ENCODE results near the gene CHST8. TPM values are rescaled to one million over a fixed set of nuclear protein-coding genes. Genes with fewer than 3 reads are reported as not detected.

The CHST8 gene
- total and polyA plus RNA-seq, 4 donors = 0.05 to 0.07 TPM; not detected in 2

DNA sequence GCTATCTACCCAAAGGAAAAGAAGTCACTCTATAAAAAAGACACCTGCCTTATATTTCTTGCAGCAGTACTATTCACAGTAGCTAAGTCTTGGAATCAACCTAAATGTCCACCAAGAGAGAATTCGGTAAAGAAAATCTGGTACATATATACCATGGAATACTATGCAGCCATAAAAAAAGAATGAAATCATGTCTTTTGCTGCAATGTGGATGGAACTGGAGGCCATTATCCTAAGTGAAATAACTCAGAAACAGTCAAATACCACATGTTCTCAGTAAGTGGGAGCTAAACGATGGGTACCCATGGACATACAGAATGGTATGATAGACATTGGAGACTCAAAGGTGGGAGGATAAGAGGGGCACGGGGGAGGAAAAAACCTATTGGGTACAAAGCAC is 92.4 kb downstream of the CHST8 start:
- Histone ChIP-seq H3K4me1 (ENCODE audit: control insufficient read depth in 4 of 4, insufficient read depth in 4 of 4, low read length in 3 of 4) (no peaks in the 10 kb centered on the region), H3K27ac (ENCODE audit: low read depth in 1 of 2, low read length in 2 of 2) (no peak overlapping the region), H3K4me3 (ENCODE audit: low read depth in 1 of 3, low read length in 3 of 3) (no peak overlapping the region), H3K27me3 (ENCODE audit: control insufficient read depth in 4 of 4, insufficient read depth in 4 of 4, low read length in 3 of 4) (no peaks in the 10 kb centered on the region), H3K9me3 (ENCODE audit: control insufficient read depth in 4 of 4, low read length in 3 of 4) (no peaks in the 10 kb centered on the region), H3K36me3 (ENCODE audit: control insufficient read depth in 4 of 4, insufficient read depth in 3 of 4, low read depth in 1 of 4, low read length in 3 of 4) (no peaks in the 10 kb centered on the region), H3K9ac (ENCODE audit: low read depth in 1 of 2, low read length in 2 of 2) (no peak overlapping the region)
- no peak for TF ChIP-seq HNF4G (IDR thresholded peaks at IDR 0.05)
- TF ChIP-seq, protein P1, sequence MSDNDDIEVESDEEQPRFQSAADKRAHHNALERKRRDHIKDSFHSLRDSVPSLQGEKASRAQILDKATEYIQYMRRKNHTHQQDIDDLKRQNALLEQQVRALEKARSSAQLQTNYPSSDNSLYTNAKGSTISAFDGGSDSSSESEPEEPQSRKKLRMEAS (IDR thresholded peaks at IDR 0.05) = no peak
- no peak for TF ChIP-seq SP1 (IDR thresholded peaks at IDR 0.05)
- TF ChIP-seq, protein P2, sequence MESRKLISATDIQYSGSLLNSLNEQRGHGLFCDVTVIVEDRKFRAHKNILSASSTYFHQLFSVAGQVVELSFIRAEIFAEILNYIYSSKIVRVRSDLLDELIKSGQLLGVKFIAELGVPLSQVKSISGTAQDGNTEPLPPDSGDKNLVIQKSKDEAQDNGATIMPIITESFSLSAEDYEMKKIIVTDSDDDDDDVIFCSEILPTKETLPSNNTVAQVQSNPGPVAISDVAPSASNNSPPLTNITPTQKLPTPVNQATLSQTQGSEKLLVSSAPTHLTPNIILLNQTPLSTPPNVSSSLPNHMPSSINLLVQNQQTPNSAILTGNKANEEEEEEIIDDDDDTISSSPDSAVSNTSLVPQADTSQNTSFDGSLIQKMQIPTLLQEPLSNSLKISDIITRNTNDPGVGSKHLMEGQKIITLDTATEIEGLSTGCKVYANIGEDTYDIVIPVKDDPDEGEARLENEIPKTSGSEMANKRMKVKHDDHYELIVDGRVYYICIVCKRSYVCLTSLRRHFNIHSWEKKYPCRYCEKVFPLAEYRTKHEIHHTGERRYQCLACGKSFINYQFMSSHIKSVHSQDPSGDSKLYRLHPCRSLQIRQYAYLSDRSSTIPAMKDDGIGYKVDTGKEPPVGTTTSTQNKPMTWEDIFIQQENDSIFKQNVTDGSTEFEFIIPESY (IDR thresholded peaks at IDR 0.05) = no peak
- TF ChIP-seq JUND (IDR thresholded peaks at IDR 0.05) = no peak
- TF ChIP-seq RAD21 (IDR thresholded peaks at IDR 0.05) = no peak
- TF ChIP-seq RXRA (IDR thresholded peaks at IDR 0.05) = no peak
- TF ChIP-seq TAF1 (conservative IDR thresholded peaks at IDR 0.05) = no peak
- TF ChIP-seq NR2F2 (IDR thresholded peaks at IDR 0.05) = no peak
- TF ChIP-seq, protein P3, sequence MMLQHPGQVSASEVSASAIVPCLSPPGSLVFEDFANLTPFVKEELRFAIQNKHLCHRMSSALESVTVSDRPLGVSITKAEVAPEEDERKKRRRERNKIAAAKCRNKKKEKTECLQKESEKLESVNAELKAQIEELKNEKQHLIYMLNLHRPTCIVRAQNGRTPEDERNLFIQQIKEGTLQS (IDR thresholded peaks at IDR 0.05) = no peak
- TF ChIP-seq FOXA1 (IDR thresholded peaks at IDR 0.05) = no peak
- no peak for TF ChIP-seq EGR1 (IDR thresholded peaks at IDR 0.05; ENCODE audit: low read depth in 2 of 2)
- no peak for DNase-seq (ENCODE audit: low spot score)
- WGBS = 89% methylated on average over 3 of the region's 3 CpGs

DNA sequence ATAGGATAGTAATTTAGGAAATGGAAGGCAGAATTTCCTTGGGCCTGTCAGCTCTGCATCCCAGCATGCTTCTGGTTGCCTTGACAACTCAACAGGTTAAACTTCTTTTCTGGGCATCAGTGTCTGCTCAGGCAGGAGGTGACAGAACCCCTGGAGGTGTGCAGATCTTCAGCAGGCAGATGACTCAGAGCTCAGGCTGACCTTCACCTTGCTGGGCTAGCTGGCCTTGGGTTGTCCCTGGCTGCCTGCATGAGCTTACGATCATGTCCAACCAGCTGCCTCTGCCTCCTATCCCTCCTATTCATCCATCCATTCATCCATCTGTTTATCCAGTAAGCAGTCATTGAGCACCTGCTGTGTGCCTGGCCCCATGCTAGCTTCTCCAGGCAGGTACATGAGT is 93.7 kb downstream of the CHST8 start:
- 61% methylated on average over 1 of the region's 1 CpG for WGBS
- Histone ChIP-seq H3K27ac (ENCODE audit: low read depth in 1 of 2, low read length in 2 of 2) (no peak overlapping the region), H3K4me1 (ENCODE audit: control insufficient read depth in 4 of 4, insufficient read depth in 4 of 4, low read length in 3 of 4) (no peaks in the 10 kb centered on the region), H3K9me3 (ENCODE audit: control insufficient read depth in 4 of 4, low read length in 3 of 4) (no peaks in the 10 kb centered on the region), H3K27me3 (ENCODE audit: control insufficient read depth in 4 of 4, insufficient read depth in 4 of 4, low read length in 3 of 4) (peaks cover 0 to 3% (median 0%) of the 10 kb centered on the region in 4 donors), H3K4me3 (ENCODE audit: low read depth in 1 of 3, low read length in 3 of 3) (no peak overlapping the region), H3K36me3 (ENCODE audit: control insufficient read depth in 4 of 4, insufficient read depth in 3 of 4, low read depth in 1 of 4, low read length in 3 of 4) (no peaks in the 10 kb centered on the region), H3K9ac (ENCODE audit: low read depth in 1 of 2, low read length in 2 of 2) (no peak overlapping the region)
- DNase-seq (ENCODE audit: low spot score) = no peak
- no peak for TF ChIP-seq EGR1 (IDR thresholded peaks at IDR 0.05; ENCODE audit: low read depth in 2 of 2)
- TF ChIP-seq YY1 (IDR thresholded peaks at IDR 0.05) = no peak
- TF ChIP-seq, protein P1 (IDR thresholded peaks at IDR 0.05) = no peak
- TF ChIP-seq, protein P4, sequence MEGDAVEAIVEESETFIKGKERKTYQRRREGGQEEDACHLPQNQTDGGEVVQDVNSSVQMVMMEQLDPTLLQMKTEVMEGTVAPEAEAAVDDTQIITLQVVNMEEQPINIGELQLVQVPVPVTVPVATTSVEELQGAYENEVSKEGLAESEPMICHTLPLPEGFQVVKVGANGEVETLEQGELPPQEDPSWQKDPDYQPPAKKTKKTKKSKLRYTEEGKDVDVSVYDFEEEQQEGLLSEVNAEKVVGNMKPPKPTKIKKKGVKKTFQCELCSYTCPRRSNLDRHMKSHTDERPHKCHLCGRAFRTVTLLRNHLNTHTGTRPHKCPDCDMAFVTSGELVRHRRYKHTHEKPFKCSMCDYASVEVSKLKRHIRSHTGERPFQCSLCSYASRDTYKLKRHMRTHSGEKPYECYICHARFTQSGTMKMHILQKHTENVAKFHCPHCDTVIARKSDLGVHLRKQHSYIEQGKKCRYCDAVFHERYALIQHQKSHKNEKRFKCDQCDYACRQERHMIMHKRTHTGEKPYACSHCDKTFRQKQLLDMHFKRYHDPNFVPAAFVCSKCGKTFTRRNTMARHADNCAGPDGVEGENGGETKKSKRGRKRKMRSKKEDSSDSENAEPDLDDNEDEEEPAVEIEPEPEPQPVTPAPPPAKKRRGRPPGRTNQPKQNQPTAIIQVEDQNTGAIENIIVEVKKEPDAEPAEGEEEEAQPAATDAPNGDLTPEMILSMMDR (IDR thresholded peaks at IDR 0.05; ENCODE audit: low read depth, low read length, missing input control) = no peak
- no peak for TF ChIP-seq HNF4A (conservative IDR thresholded peaks at IDR 0.05)
- TF ChIP-seq, protein P3 (IDR thresholded peaks at IDR 0.05) = no peak
- TF ChIP-seq NR2F2 (IDR thresholded peaks at IDR 0.05) = no peak
- no peak for TF ChIP-seq FOXA1 (IDR thresholded peaks at IDR 0.05)
- no peak for TF ChIP-seq JUND (IDR thresholded peaks at IDR 0.05)
- no peak for TF ChIP-seq FOXA2 (IDR thresholded peaks at IDR 0.05)
- no peak for TF ChIP-seq RXRA (IDR thresholded peaks at IDR 0.05)
- TF ChIP-seq, protein P2 (IDR thresholded peaks at IDR 0.05) = no peak
- TF ChIP-seq RAD21 (IDR thresholded peaks at IDR 0.05) = no peak
- TF ChIP-seq GABPA (IDR thresholded peaks at IDR 0.05 in 1 of 2, conservative IDR thresholded peaks at IDR 0.05 in 1 of 2) = no peak
- TF ChIP-seq HNF4G (IDR thresholded peaks at IDR 0.05) = no peak
- no peak for TF ChIP-seq TAF1 (conservative IDR thresholded peaks at IDR 0.05)
- TF ChIP-seq SP1 (IDR thresholded peaks at IDR 0.05) = no peak
- TF ChIP-seq, protein P5, sequence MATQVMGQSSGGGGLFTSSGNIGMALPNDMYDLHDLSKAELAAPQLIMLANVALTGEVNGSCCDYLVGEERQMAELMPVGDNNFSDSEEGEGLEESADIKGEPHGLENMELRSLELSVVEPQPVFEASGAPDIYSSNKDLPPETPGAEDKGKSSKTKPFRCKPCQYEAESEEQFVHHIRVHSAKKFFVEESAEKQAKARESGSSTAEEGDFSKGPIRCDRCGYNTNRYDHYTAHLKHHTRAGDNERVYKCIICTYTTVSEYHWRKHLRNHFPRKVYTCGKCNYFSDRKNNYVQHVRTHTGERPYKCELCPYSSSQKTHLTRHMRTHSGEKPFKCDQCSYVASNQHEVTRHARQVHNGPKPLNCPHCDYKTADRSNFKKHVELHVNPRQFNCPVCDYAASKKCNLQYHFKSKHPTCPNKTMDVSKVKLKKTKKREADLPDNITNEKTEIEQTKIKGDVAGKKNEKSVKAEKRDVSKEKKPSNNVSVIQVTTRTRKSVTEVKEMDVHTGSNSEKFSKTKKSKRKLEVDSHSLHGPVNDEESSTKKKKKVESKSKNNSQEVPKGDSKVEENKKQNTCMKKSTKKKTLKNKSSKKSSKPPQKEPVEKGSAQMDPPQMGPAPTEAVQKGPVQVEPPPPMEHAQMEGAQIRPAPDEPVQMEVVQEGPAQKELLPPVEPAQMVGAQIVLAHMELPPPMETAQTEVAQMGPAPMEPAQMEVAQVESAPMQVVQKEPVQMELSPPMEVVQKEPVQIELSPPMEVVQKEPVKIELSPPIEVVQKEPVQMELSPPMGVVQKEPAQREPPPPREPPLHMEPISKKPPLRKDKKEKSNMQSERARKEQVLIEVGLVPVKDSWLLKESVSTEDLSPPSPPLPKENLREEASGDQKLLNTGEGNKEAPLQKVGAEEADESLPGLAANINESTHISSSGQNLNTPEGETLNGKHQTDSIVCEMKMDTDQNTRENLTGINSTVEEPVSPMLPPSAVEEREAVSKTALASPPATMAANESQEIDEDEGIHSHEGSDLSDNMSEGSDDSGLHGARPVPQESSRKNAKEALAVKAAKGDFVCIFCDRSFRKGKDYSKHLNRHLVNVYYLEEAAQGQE (IDR thresholded peaks at IDR 0.05) = no peak
